CD4-positive, alpha-beta T cell (primary cell): ENCODE results near the gene MPIG6B. TPM values are rescaled to one million over a fixed set of nuclear protein-coding genes. Genes with fewer than 3 reads are reported as not detected.

Experiments
- ATAC-seq: fragments of 200-7000 bp; cut with Tn5 transposase; one replicate; pipeline ENCODE4 v1.10.0; 2022; ENCODE audit warnings: mild to moderate bottlenecking; ENCODE audit not compliant: poor library complexity
- CTCF ChIA-PET: fragments of 350-600 bp; sonication (Branson Sonifier 250); formaldehyde crosslinking; loops from one replicate; lab custom pipeline; 2021; ENCODE audit warnings: antibody characterized with exemption, inconsistent platforms; lab: Charles Lee
- POLR2A ChIA-PET: fragments of 350-600 bp; sonication (Branson Sonifier 250); formaldehyde crosslinking; loops from one replicate; lab custom pipeline; 2021; ENCODE audit warnings: antibody characterized with exemption, inconsistent platforms; lab: Charles Lee
- DNase-seq, 14 experiments: peaks; one replicate each; pipeline ENCODE4 v3.0.0-alpha.2; 2013 to 2020; ENCODE audit warnings: mixed read lengths in 2 of 14
- H3K27ac ChIP-seq, 2 donors: one replicate each; pipeline versions ENCODE4 v1.5.1 to v1.7.0; 2013; ENCODE audit warnings: low read length in 2 of 2, low read depth in 1 of 2, mild to moderate bottlenecking in 1 of 2
- H3K27me3 ChIP-seq, 2 experiments: 1 replicate in 1 of 2; 2 replicates in 1 of 2; pipeline versions ENCODE4 v1.6.1 to v1.7.0; 2013; ENCODE audit warnings: low read length in 2 of 2, control low read depth in 1 of 2, mild to moderate bottlenecking in 1 of 2, moderate library complexity in 1 of 2; ENCODE audit not compliant: insufficient read depth in 2 of 2, control insufficient read depth in 1 of 2
- H3K36me3 ChIP-seq: one replicate; pipeline ENCODE4 v1.6.1; 2013; ENCODE audit warnings: low read length, control low read depth; ENCODE audit not compliant: insufficient read depth
- H3K4me1 ChIP-seq: one replicate; pipeline ENCODE4 v1.6.1; 2013; ENCODE audit warnings: low read length, control low read depth; ENCODE audit not compliant: insufficient read depth
- H3K4me3 ChIP-seq: one replicate; pipeline ENCODE4 v1.5.1; 2013; ENCODE audit warnings: mild to moderate bottlenecking, low read length, moderate library complexity
- H3K9me3 ChIP-seq, 2 experiments: 1 replicate in 1 of 2; 2 replicates in 1 of 2; pipeline versions ENCODE4 v1.6.1 to v1.7.0; 2013; ENCODE audit warnings: low read length in 2 of 2, mild to moderate bottlenecking in 2 of 2, control low read depth in 1 of 2, moderate library complexity in 1 of 2; ENCODE audit not compliant: control insufficient read depth in 1 of 2, insufficient read depth in 1 of 2
- H3K27ac Mint-ChIP-seq: one replicate; pipeline ENCODE4 v1.8.0; 2020; ENCODE audit warnings: mixed read lengths
- H3K27me3 Mint-ChIP-seq: one replicate; pipeline ENCODE4 v1.8.0; 2021; ENCODE audit warnings: mixed read lengths
- H3K36me3 Mint-ChIP-seq: one replicate; pipeline ENCODE4 v1.8.0; 2021; ENCODE audit warnings: low read depth, mixed read lengths
- H3K4me1 Mint-ChIP-seq: one replicate; pipeline ENCODE4 v1.8.0; 2021; ENCODE audit warnings: low read depth, mixed read lengths
- H3K4me3 Mint-ChIP-seq: one replicate; pipeline ENCODE4 v1.8.0; 2020; ENCODE audit warnings: mild to moderate bottlenecking, mixed read lengths
- H3K9me3 Mint-ChIP-seq: one replicate; pipeline ENCODE4 v1.8.0; 2020; ENCODE audit warnings: mixed read lengths
- CTCF ChIP-seq: fragments of 200-600 bp; IDR thresholded peaks from one replicate; pipeline ENCODE4 v1.8.0; 2022; ENCODE audit warnings: antibody characterized with exemption, mild to moderate bottlenecking
- intact Hi-C, 2 experiments: fragments of 100-400 bp; cut with DNase I in 1 of 2; cut with micrococcal nuclease in 1 of 2; formaldehyde crosslinking; loops; one replicate each; pipeline versions ENCODE4 v1.15.1 to v1.9.0; 2023 to 2025; cut with DNase I, micrococcal nuclease
- total RNA-seq, 174 experiments: library from RNA in 2 of 174; stranded (reverse) in 2 of 174; gene quantifications; one replicate each; pipeline ENCODE4 v1.2.3 and lab custom pipeline; 2021 to 2026

The MPIG6B gene
- total RNA-seq, 2 experiments from 2014 or later = 0.11 to 0.17 TPM

GRCh38 chr6:31744422-31744821 lies 21.2 kb downstream of the MPIG6B start:
- H3K4me3 Mint-ChIP-seq = peak overlapping the region; percentile 13
- CTCF ChIA-PET = no interaction called here

GRCh38 chr6:31749301-31750036 lies 26.3 kb downstream of the MPIG6B start:
- CTCF ChIA-PET = no interaction called here
- Mint-ChIP-seq H3K4me1 (no peaks in the 10 kb centered on the region), H3K27me3 (no peaks in the 10 kb centered on the region), H3K36me3 (no peaks in the 10 kb centered on the region), H3K27ac (no peak overlapping the region), H3K4me3 (no peak overlapping the region), H3K9me3 (no peaks in the 10 kb centered on the region)
- Histone ChIP-seq H3K36me3 (no peaks in the 10 kb centered on the region), H3K9me3 (no peaks in the 10 kb centered on the region), H3K4me1 (no peaks in the 10 kb centered on the region), H3K27me3 (no peaks in the 10 kb centered on the region), H3K27ac (no peak overlapping the region), H3K4me3 (no peak overlapping the region)
- DNase-seq (no peak), ATAC-seq (no peak)
- intact Hi-C loops = no loop called here
- no peak for TF ChIP-seq CTCF
- POLR2A ChIA-PET = no interaction called here

More at GRCh38 chr6:31744422-31744821, 21.2 kb downstream of the MPIG6B start:
- ATAC-seq (no peak), DNase-seq (no peak)
- peaks cover 14% of the 10 kb centered on the region for H3K4me1 ChIP-seq
- H3K36me3 ChIP-seq = no peaks in the 10 kb centered on the region
- no peak for TF ChIP-seq CTCF
- intact Hi-C loops = no loop called here
- H3K27ac ChIP-seq = no peak overlapping the region
- POLR2A ChIA-PET = no interaction called here
- no peaks in the 10 kb centered on the region for H3K9me3 Mint-ChIP-seq
- H3K27me3 ChIP-seq = no peaks in the 10 kb centered on the region
- peaks cover 11% of the 10 kb centered on the region for H3K36me3 Mint-ChIP-seq
- H3K27me3 Mint-ChIP-seq = no peaks in the 10 kb centered on the region
- H3K27ac Mint-ChIP-seq = no peak overlapping the region
- H3K4me1 Mint-ChIP-seq = peaks cover 15% of the 10 kb centered on the region
- no peak overlapping the region for H3K4me3 ChIP-seq
- no peaks in the 10 kb centered on the region for H3K9me3 ChIP-seq

DNA sequence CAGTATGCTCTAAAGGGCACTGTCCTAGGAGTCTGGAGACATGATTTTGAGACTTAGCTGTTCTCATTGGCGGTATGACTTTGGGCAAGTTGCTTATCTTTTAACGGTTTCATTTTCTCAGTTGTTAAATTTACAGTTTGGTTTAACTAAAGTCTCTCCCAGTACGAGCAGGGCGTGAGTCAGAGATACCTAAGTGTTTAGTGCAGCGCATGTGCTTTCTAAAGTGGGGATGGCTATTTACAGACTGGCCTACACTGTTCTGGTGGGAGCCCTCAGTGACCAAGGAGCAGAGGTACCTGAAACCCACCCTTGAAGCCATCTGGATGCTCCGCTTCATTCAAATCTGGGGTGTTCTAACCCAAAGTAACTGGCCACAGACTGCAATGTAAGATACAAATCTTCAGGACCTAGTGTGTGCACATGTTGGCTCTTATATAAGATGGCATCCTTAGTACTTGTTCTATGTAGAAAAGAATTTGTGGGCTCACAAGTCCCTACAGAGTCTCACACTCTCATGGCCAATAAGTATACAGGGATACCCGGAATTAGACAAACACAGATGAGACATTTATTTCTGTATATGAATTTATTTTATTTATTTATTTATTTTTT lies 27.3 kb downstream of the MPIG6B start:
- no peak for TF ChIP-seq CTCF
- CTCF ChIA-PET = interaction anchor here (0.6 kb wide), 1 partner anchor 36 kb away, joined by 4 read pairs; no protein-coding TSS in a partner anchor
- no peak for DNase-seq
- no peak overlapping the region for H3K4me3 ChIP-seq
- Mint-ChIP-seq H3K36me3 (no peaks in the 10 kb centered on the region), H3K4me3 (no peak overlapping the region), H3K27ac (no peak overlapping the region), H3K4me1 (no peaks in the 10 kb centered on the region), H3K9me3 (no peaks in the 10 kb centered on the region), H3K27me3 (no peaks in the 10 kb centered on the region)
- no peaks in the 10 kb centered on the region for H3K36me3 ChIP-seq
- H3K4me1 ChIP-seq = no peaks in the 10 kb centered on the region
- no peak for ATAC-seq
- POLR2A ChIA-PET = no interaction called here
- no peaks in the 10 kb centered on the region for H3K9me3 ChIP-seq
- intact Hi-C loops = no loop called here
- H3K27ac ChIP-seq = no peak overlapping the region
- no peaks in the 10 kb centered on the region for H3K27me3 ChIP-seq
